Renal cortical epithelial cell (primary cell): ENCODE data around the gene OTUD1. TPM values are rescaled to one million over a fixed set of nuclear protein-coding genes. Genes with fewer than 3 reads are reported as not detected.

ENCODE experiments used
- DNase-seq: peaks from one replicate; pipeline ENCODE4 v3.0.0-alpha.2; 2011; ENCODE audit warnings: low read depth
- total RNA-seq: library from RNA; depleted of rRNA; stranded (reverse); fragments of >200 nt; gene quantifications from 2 replicates; pipeline ENCODE4 v1.2.3, GENCODE V29; 2014

The OTUD1 gene
- total RNA-seq, 1 donor from 2014 or later, result 19.9 TPM

GRCh38 chr10:23467548-23467947 lies 28.7 kb downstream of the OTUD1 start:
- DNase-seq, result no peak

- no peak for DNase-seq
Measured at GRCh38 chr10:23469596-23470237, 30.8 kb downstream of the OTUD1 start.

GRCh38 chr10:23472181-23472580 lies 33.3 kb downstream of the OTUD1 start:
- no peak for DNase-seq

GRCh38 chr10:23474081-23474480 lies 35.2 kb downstream of the OTUD1 start:
- DNase-seq, result no peak

- DNase-seq, result no peak
Measured at GRCh38 chr10:23474626-23475025, 35.8 kb downstream of the OTUD1 start.

GRCh38 chr10:23478570-23478969 lies 39.7 kb downstream of the OTUD1 start:
- DNase-seq, result peak; percentile 7

- DNase-seq, result peak; percentile 69
Measured at GRCh38 chr10:23479798-23480473, 41.1 kb downstream of the OTUD1 start.

GRCh38 chr10:23481363-23481961 lies 42.6 kb downstream of the OTUD1 start:
- no peak for DNase-seq

- DNase-seq, result no peak
Measured at GRCh38 chr10:23490115-23490514, 51.2 kb downstream of the OTUD1 start.

Other genes starting within 250 kb of the OTUD1 start
- not detected in 2 replicates for gene PTF1A, start 246.8 kb upstream of the OTUD1 start, total RNA-seq
- 0.35 and 0.55 TPM in 2 replicates for gene C10orf67, start 94.3 kb upstream of the OTUD1 start, total RNA-seq